GM12878 (cell line): ENCODE data around the gene NAV2.

Source experiments
- CHD1 ChIP-seq: IDR thresholded peaks from 2 replicates; pipeline ENCODE4 v1.6.1; 2012; ENCODE audit warnings: low read depth, low read length, improper control_type of control experiment
- SMAD5 ChIP-seq: IDR thresholded peaks from 2 replicates; pipeline ENCODE4 v1.6.1; 2016; ENCODE audit warnings: antibody characterized with exemption, low read depth
- TF ChIP-seq, protein P1 (sequence below), 3 experiments: IDR thresholded peaks in 2 of 3; conservative IDR thresholded peaks in 1 of 3; 2 replicates each; pipeline ENCODE4 v1.5.1; 2011; ENCODE audit warnings: low read depth in 3 of 3, low read length in 3 of 3, mild to moderate bottlenecking in 3 of 3, control low read depth in 2 of 3, moderate library complexity in 2 of 3, inconsistent platforms in 1 of 3, mixed read lengths in 1 of 3; ENCODE audit not compliant: control insufficient read depth in 2 of 3, insufficient read depth in 1 of 3; ENCODE audit errors: extremely low read depth in 1 of 3

DNA sequence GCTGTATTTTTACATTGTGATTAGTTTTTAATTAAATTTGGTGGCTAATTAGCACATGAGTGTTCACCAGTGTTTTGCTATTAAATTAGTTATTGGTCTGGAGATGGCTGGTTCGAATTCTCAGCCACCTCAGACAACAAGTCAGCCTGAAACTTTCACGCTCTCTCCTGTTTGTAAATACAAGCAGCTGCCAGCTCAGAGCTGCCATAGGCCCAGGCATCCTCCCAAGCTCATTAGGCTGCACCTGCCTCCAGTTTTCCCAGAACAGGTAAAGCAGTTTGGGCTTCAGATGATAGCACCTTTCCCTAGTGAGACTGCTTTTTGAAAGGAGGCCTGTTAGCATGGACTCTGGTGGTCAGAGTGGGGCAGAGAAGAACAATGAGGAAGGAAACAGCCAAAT, 156.8 kb downstream of the NAV2 start:
- TF ChIP-seq CHD1: no peak
- TF ChIP-seq, protein P1, sequence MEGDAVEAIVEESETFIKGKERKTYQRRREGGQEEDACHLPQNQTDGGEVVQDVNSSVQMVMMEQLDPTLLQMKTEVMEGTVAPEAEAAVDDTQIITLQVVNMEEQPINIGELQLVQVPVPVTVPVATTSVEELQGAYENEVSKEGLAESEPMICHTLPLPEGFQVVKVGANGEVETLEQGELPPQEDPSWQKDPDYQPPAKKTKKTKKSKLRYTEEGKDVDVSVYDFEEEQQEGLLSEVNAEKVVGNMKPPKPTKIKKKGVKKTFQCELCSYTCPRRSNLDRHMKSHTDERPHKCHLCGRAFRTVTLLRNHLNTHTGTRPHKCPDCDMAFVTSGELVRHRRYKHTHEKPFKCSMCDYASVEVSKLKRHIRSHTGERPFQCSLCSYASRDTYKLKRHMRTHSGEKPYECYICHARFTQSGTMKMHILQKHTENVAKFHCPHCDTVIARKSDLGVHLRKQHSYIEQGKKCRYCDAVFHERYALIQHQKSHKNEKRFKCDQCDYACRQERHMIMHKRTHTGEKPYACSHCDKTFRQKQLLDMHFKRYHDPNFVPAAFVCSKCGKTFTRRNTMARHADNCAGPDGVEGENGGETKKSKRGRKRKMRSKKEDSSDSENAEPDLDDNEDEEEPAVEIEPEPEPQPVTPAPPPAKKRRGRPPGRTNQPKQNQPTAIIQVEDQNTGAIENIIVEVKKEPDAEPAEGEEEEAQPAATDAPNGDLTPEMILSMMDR (IDR thresholded peaks at IDR 0.05 in 2 of 3, conservative IDR thresholded peaks at IDR 0.05 in 1 of 3; ENCODE audit: control insufficient read depth in 2 of 3, extremely low read depth in 1 of 3, insufficient read depth in 1 of 3, low read depth in 3 of 3, low read length in 3 of 3): no peak
- TF ChIP-seq SMAD5: no peak
